Common myeloid progenitor, CD34-positive (primary cell): ENCODE results near the gene ENPP7.
A peak's percentile ranks its signal among the peaks of the same experiment; 100 is the strongest.

Source experiments
- CTCF ChIA-PET: fragments of 350-600 bp; sonication (Branson Sonifier 250); formaldehyde crosslinking; loops from one replicate; lab custom pipeline; 2021; ENCODE audit warnings: antibody characterized with exemption; lab: Charles Lee
- POLR2A ChIA-PET: fragments of 350-600 bp; sonication (Branson Sonifier 250); formaldehyde crosslinking; loops from one replicate; lab custom pipeline; 2021; ENCODE audit warnings: antibody characterized with exemption; lab: Charles Lee
- DNase-seq, 3 donors: peaks; one replicate each; pipeline versions ENCODE4 v3.0.0 to v3.0.0-alpha.2; 2013
- H3K27ac ChIP-seq, 2 experiments: 1 replicate in 1 of 2; 2 replicates in 1 of 2; pipeline ENCODE4 v1.7.0; 2013; ENCODE audit warnings: inconsistent platforms in 2 of 2, low read length in 2 of 2, mild to moderate bottlenecking in 2 of 2, low read depth in 1 of 2, moderate library complexity in 1 of 2; ENCODE audit not compliant: severe bottlenecking in 2 of 2, insufficient read depth in 1 of 2, poor library complexity in 1 of 2
- H3K27me3 ChIP-seq, 5 experiments: replicated peaks in 2 of 5; 1 replicate in 3 of 5; 2 replicates in 2 of 5; pipeline versions ENCODE4 v1.6.1 to v1.7.0; 2013; ENCODE audit warnings: low read length in 4 of 5, mild to moderate bottlenecking in 2 of 5, moderate library complexity in 2 of 5, inconsistent platforms in 1 of 5; ENCODE audit not compliant: insufficient read depth in 5 of 5, control insufficient read depth in 4 of 5
- H3K36me3 ChIP-seq, 4 experiments: 1 replicate in 2 of 4; 2 replicates in 2 of 4; pipeline versions ENCODE4 v1.6.1 to v1.7.0; 2013; ENCODE audit warnings: low read length in 3 of 4, control low read depth in 1 of 4, mild to moderate bottlenecking in 1 of 4; ENCODE audit not compliant: control insufficient read depth in 4 of 4, insufficient read depth in 4 of 4
- H3K4me1 ChIP-seq, 4 experiments: 1 replicate in 3 of 4; 2 replicates in 1 of 4; pipeline versions ENCODE4 v1.6.1 to v1.7.1; 2013; ENCODE audit warnings: low read length in 3 of 4, mild to moderate bottlenecking in 3 of 4, control low read depth in 1 of 4, inconsistent platforms in 1 of 4, moderate library complexity in 1 of 4; ENCODE audit not compliant: control insufficient read depth in 4 of 4, insufficient read depth in 4 of 4; ENCODE audit errors: control extremely low read depth in 1 of 4
- H3K4me3 ChIP-seq, 7 experiments: 1 replicate in 4 of 7; 2 replicates in 3 of 7; pipeline versions ENCODE4 v1.5.1 to v1.7.0; 2013; ENCODE audit warnings: mild to moderate bottlenecking in 7 of 7, low read length in 6 of 7, moderate library complexity in 6 of 7, inconsistent platforms in 2 of 7, low read depth in 2 of 7, control low read depth in 1 of 7; ENCODE audit not compliant: insufficient read depth in 4 of 7, control insufficient read depth in 1 of 7; ENCODE audit errors: extremely low read depth in 1 of 7
- H3K9me3 ChIP-seq, 5 experiments: 1 replicate in 4 of 5; 2 replicates in 1 of 5; pipeline versions ENCODE4 v1.6.1 to v1.7.1; 2013; ENCODE audit warnings: low read length in 4 of 5, mild to moderate bottlenecking in 2 of 5, inconsistent platforms in 1 of 5, low read depth in 1 of 5, moderate library complexity in 1 of 5; ENCODE audit not compliant: control insufficient read depth in 4 of 5, insufficient read depth in 2 of 5; ENCODE audit errors: control extremely low read depth in 1 of 5
- WGBS: methylation state at CpG from one replicate; pipeline ENCODE4 v1.1.5; 2013; ENCODE audit not compliant: insufficient coverage; 5-methylcytosine and 5-hydroxymethylcytosine counted together

Gene ENPP7

DNA sequence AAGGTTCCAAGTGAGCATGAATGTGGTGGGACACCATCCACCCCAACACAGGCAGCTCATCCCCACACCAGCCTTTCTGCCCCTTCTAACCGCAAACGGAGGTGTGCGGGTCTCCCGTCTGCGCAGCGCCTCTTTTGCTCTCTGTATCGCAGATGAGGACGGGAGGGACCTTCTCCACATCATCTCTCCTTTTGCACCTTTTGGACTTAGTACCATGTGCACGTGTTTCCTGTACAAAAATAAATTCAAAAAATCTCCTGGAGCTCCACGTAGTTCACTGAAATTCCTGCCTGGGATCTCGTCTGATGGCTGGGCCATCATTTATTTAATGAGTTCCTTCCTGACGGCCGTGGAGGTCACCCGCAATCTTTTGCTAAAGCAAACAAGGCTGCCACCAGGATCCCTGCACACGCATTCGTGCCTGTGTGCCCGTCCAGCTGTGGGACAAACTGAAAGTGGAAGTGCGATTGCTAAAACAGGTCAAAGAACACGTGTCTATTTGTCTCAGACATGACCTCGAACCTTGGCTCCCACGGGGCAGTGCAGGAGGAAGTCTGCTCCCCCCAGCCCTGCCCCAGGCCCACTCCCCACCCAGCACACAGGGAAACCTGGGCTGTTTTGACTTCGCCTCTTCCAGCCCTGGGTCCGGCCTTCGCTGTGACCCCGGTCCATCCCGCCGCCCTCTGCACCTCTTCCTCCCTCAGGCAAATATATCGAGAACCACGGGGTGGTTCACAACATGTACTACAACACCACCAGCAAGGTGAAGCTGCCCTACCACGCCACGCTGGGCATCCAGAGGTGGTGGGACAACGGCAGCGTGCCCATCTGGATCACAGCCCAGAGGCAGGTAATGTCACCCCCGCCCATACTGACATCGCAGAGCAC lies 2.3 kb downstream of the ENPP7 start:
- H3K27me3 ChIP-seq: no peaks in the 10 kb centered on the region
- CTCF ChIA-PET: no interaction called here
- no peaks in the 10 kb centered on the region for H3K36me3 ChIP-seq
- 63% methylated on average over 31 of the region's 35 CpGs for WGBS
- H3K4me3 ChIP-seq: peak overlapping the region in 3 of 7 experiments; percentile 5 to 73 (median 51)
- no peaks in the 10 kb centered on the region for H3K9me3 ChIP-seq
- DNase-seq: peak; percentile 40 to 76 (median 74)
- POLR2A ChIA-PET: interaction anchor here (0.6 kb wide), 1 partner anchor 18 kb away, joined by 4 read pairs; no protein-coding TSS in a partner anchor
- peaks cover 0 to 24% (median 1%) of the 10 kb centered on the region in 4 experiments for H3K4me1 ChIP-seq
- H3K27ac ChIP-seq: no peak overlapping the region

DNA sequence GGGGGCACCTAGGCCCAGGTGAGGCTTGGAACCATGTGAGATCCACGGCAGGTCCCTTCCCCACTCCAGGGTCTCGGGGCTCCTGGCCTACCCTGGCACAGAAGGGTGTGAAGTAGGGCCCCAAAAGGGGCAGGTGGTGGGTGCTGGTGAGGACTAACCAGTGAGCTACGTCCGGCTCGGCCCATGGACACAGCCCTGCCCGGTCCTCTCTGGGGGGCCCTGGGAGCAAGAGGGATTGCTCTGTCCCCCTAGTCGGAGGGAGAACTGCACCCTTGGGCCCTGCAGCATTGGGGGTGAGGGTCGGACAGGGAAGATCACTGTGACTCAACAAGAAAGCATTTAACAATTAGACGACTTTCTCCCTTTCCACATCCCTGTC lies 2.9 kb downstream of the ENPP7 start:
- ChIA-PET CTCF (interaction anchor here (0.6 kb wide), 1 partner anchor 1524 kb away, joined by 3 read pairs; no protein-coding TSS in a partner anchor), POLR2A (no interaction called here)
- no peak for DNase-seq
- Histone ChIP-seq H3K4me1 (peaks cover 0 to 19% (median 1%) of the 10 kb centered on the region in 4 experiments), H3K27me3 (peaks cover 0 to under 1% (median 0%) of the 10 kb centered on the region in 5 experiments), H3K36me3 (no peaks in the 10 kb centered on the region), H3K27ac (no peak overlapping the region), H3K9me3 (no peaks in the 10 kb centered on the region), H3K4me3 (no peak overlapping the region)
- WGBS: 94% methylated on average over 9 of the region's 9 CpGs

DNA sequence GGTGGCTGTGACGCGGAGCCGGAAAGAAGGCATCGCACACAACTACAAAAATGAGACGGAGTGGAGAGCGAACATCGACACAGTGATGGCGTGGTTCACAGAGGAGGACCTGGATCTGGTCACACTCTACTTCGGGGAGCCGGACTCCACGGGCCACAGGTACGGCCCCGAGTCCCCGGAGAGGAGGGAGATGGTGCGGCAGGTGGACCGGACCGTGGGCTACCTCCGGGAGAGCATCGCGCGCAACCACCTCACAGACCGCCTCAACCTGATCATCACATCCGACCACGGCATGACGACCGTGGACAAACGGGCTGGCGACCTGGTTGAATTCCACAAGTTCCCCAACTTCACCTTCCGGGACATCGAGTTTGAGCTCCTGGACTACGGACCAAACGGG lies 4.4 kb downstream of the ENPP7 start:
- ChIA-PET POLR2A (no interaction called here), CTCF (no interaction called here)
- H3K9me3 ChIP-seq: no peaks in the 10 kb centered on the region
- DNase-seq: no peak
- H3K27me3 ChIP-seq: peaks cover 0 to 12% (median 2%) of the 10 kb centered on the region in 5 experiments
- no peaks in the 10 kb centered on the region for H3K36me3 ChIP-seq
- 98% methylated on average over 32 of the region's 32 CpGs for WGBS
- peaks cover 0 to 16% (median 0%) of the 10 kb centered on the region in 4 experiments for H3K4me1 ChIP-seq
- H3K27ac ChIP-seq: no peak overlapping the region
- no peak overlapping the region for H3K4me3 ChIP-seq

DNA sequence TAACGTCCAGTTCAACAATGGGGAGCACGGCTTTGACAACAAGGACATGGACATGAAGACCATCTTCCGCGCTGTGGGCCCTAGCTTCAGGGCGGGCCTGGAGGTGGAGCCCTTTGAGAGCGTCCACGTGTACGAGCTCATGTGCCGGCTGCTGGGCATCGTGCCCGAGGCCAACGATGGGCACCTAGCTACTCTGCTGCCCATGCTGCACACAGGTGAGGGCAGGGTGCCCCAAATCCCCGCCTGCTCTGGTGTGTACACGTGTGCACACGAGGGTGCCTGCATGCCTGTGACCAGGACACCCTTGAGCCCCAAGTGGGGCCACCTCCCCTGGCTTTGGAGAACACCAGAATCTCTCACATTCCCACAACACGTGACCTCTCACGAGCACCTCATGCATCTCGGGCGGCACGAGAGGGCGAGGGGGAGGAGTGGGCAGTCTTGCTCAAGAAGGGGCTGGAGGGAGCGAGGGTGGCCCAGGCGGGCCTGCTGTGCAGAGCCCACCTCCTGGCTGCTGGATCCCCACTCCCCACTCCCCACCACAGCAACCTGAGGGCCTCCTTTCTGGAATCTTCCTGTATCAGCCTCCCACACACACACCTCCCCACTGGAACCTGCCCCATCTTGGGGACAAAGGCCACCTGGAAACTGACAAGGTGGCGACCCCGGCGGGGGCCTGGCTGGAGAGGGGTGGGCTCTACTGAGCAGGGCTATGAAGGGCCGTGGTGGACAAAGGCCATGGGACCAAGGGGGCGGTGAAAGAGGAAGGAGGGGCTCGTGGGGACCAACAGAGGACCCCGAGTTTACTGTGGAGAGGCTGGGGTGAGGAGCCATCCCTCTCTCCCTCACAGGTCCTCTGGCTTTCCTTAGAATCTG lies 6.5 kb downstream of the ENPP7 start:
- 96% methylated on average over 25 of the region's 30 CpGs for WGBS

DNA sequence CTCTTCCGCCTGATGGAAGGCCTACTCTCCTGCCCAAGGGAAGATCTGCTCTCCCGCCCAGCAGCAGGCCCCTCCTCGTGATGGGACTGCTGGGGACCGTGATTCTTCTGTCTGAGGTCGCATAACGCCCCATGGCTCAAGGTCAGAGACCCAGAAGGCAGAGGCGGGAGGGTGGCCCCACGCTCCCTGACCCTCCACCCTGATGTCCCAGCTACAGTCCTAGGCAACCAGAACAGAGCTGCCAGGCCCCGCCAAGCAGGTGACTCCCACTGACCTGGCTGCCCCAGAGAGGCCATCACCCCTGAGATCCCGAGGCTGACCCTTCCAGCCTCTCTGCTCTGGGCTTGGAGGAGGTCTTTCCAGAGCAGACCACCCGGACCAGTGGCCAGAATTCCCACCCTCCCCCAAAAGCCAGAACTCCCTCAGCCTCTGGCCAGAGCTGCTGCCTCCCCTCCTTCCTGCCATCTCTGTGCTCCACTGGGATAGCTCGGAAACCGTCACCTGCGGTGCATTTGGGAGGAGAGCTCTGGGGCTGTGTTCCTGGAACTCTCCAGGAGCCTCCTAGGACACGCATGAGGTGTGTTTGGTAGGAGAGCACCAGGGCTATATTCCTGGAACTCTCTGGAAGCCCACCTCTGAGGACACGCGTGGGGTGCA lies 7.3 kb downstream of the ENPP7 start:
- peaks cover 0 to 28% (median 13%) of the 10 kb centered on the region in 5 experiments for H3K27me3 ChIP-seq
- peaks cover 0 to 17% (median 8%) of the 10 kb centered on the region in 4 experiments for H3K4me1 ChIP-seq
- no peak for DNase-seq
- ChIA-PET POLR2A (interaction anchor here (0.6 to 1.0 kb wide), 2 partner anchors 15 to 44 kb away, joined by 5 read pairs; no protein-coding TSS in a partner anchor), CTCF (interaction anchor here (0.9 kb wide), 1 partner anchor 271 kb away, joined by 3 read pairs; no protein-coding TSS in a partner anchor)
- H3K27ac ChIP-seq: no peak overlapping the region
- no peaks in the 10 kb centered on the region for H3K9me3 ChIP-seq
- no peak overlapping the region for H3K4me3 ChIP-seq
- no peaks in the 10 kb centered on the region for H3K36me3 ChIP-seq
- WGBS: 95% methylated on average over 11 of the region's 17 CpGs

More for the DNA sequence above, 6.5 kb downstream of the ENPP7 start:
- ChIA-PET POLR2A (no interaction called here), CTCF (interaction anchor here (1.1 kb wide), 1 partner anchor 8 kb away, joined by 3 read pairs; no protein-coding TSS in a partner anchor)
- H3K9me3 ChIP-seq: no peaks in the 10 kb centered on the region
- no peak for DNase-seq
- H3K4me1 ChIP-seq: peaks cover 0 to 24% (median 8%) of the 10 kb centered on the region in 4 experiments
- peaks cover 0 to 28% (median 13%) of the 10 kb centered on the region in 5 experiments for H3K27me3 ChIP-seq
- no peaks in the 10 kb centered on the region for H3K36me3 ChIP-seq
- no peak overlapping the region for H3K27ac ChIP-seq
- no peak overlapping the region for H3K4me3 ChIP-seq

DNA sequence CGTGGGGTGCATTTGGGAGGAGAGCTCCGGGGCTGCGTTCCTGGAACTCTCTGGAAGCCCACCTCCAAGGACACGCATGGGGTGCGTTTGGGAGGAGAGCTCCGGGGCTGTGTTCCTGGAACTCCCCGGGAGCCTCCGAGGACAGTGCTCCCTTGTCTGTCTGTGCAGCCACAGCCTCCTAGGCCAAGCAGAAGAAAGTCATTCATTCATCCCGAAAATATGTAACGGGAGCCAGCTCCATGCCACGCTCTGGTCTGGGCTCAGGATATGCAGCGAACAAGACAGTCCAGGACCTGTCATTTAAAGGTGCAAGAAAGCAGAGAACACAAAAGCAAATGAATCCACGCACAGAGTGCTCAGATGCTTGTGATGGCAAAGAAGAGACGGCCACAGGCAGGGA lies 7.9 kb downstream of the ENPP7 start:
- no peak for DNase-seq
- Histone ChIP-seq H3K27me3 (peaks cover 0 to 28% (median 13%) of the 10 kb centered on the region in 5 experiments), H3K27ac (no peak overlapping the region), H3K4me1 (peaks cover 0 to 11% (median 8%) of the 10 kb centered on the region in 4 experiments), H3K9me3 (no peaks in the 10 kb centered on the region), H3K36me3 (no peaks in the 10 kb centered on the region), H3K4me3 (no peak overlapping the region)
- ChIA-PET POLR2A (interaction anchor here (1.0 kb wide), 1 partner anchor 43 kb away, joined by 5 read pairs; no protein-coding TSS in a partner anchor), CTCF (interaction anchor here (0.9 to 1.0 kb wide), 2 partner anchors 36 to 270 kb away, joined by 3 read pairs; no protein-coding TSS in a partner anchor)
- WGBS: 93% methylated on average over 14 of the region's 14 CpGs
